ENCODE measurements around the gene MAP6D1. TPM values are rescaled to one million over a fixed set of nuclear protein-coding genes. Genes with fewer than 3 reads are reported as not detected.
A peak's percentile ranks its signal among the peaks of the same experiment; 100 is the strongest.

The MAP6D1 gene
- total RNA-seq, 1 experiment from 2014 or later = 7.1 TPM

DNA sequence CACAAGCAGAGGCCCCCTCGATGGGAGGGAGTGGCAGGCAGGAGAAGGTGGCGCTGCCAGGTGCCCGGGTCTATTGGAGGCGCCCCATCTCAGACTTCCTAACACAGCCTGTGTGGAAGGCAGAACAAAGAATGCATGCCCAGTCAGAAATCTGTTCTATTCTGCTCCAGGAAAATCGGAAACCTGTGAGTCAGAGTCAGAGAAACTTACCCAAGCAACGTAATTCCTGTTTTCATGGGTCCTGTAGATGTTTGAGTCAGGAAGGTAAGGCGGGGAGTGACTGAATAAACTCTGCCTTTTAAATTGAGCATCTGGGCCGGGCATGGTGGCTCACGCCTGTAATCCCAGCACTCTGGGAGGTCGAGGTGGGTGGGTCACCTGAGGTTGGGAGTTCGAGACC lies 13.7 kb downstream of the MAP6D1 start:
- H3K4me3 Mint-ChIP-seq = no peak overlapping the region
- no peaks in the 10 kb centered on the region; the same call in 1 of the 2 replicates for H3K27me3 Mint-ChIP-seq (ENCODE audit: low read depth)
- no peaks in the 10 kb centered on the region for H3K79me1 ChIP-seq (ENCODE audit: insufficient read depth, low read depth, low read length, poor library complexity, severe bottlenecking)
- no CpG with 5 or more reads among the region's 11 CpGs for WGBS (ENCODE audit: extremely low coverage, insufficient read length, low lambda C conversion rate)
- no peak overlapping the region for H2AFZ ChIP-seq (ENCODE audit: low read length)
- H4K5ac ChIP-seq (ENCODE audit: insufficient read length, low read depth, low read length) = no peak overlapping the region
- peaks cover 29 to 82% (median 67%) of the 10 kb centered on the region in 3 experiments; a peak in 6 of 7 replicates for H3K36me3 Mint-ChIP-seq (ENCODE audit: insufficient read depth in 1 of 3, low read depth in 3 of 3)
- H3K23me2 ChIP-seq (ENCODE audit: insufficient read length, low read depth, low read length, poor library complexity, severe bottlenecking) = no peaks in the 10 kb centered on the region
- H3K79me2 ChIP-seq (ENCODE audit: insufficient read depth, low read length) = no peaks in the 10 kb centered on the region
- no peak overlapping the region for H2AK5ac ChIP-seq (ENCODE audit: insufficient read length, low read length)
- no peak overlapping the region for H3K4ac ChIP-seq (ENCODE audit: low read depth, low read length)
- no peaks in the 10 kb centered on the region for H3K4me1 ChIP-seq (ENCODE audit: insufficient read depth, low read length)
- no peak overlapping the region for H3K23ac ChIP-seq (ENCODE audit: insufficient read length, low read depth, low read length)
- no peak overlapping the region for H3K4me2 ChIP-seq (ENCODE audit: insufficient read depth, insufficient read length, low read length)
- H2BK15ac ChIP-seq (ENCODE audit: low read depth, low read length) = no peak overlapping the region
- TF ChIP-seq, protein P1, sequence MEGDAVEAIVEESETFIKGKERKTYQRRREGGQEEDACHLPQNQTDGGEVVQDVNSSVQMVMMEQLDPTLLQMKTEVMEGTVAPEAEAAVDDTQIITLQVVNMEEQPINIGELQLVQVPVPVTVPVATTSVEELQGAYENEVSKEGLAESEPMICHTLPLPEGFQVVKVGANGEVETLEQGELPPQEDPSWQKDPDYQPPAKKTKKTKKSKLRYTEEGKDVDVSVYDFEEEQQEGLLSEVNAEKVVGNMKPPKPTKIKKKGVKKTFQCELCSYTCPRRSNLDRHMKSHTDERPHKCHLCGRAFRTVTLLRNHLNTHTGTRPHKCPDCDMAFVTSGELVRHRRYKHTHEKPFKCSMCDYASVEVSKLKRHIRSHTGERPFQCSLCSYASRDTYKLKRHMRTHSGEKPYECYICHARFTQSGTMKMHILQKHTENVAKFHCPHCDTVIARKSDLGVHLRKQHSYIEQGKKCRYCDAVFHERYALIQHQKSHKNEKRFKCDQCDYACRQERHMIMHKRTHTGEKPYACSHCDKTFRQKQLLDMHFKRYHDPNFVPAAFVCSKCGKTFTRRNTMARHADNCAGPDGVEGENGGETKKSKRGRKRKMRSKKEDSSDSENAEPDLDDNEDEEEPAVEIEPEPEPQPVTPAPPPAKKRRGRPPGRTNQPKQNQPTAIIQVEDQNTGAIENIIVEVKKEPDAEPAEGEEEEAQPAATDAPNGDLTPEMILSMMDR (conservative IDR thresholded peaks at IDR 0.05) = no peak
- H2BK5ac ChIP-seq (ENCODE audit: insufficient read length, low read length) = no peak overlapping the region
- H3K4me1 Mint-ChIP-seq = 0 out of 4 replicates have a peak, but pooled peaks cover 0 to 1% of the 10 kb centered on the region in 2 experiments
- H3K27ac ChIP-seq (ENCODE audit: insufficient read length, low read depth, low read length) = no peak overlapping the region
- no peak overlapping the region for H3K14ac ChIP-seq (ENCODE audit: insufficient read depth, low read length)
- H2BK12ac ChIP-seq (ENCODE audit: insufficient read length, low read depth, low read length) = no peak overlapping the region
- H3K9me3 ChIP-seq (ENCODE audit: control insufficient read depth, low read depth, low read length) = no peaks in the 10 kb centered on the region
- no peak overlapping the region for H2BK120ac ChIP-seq (ENCODE audit: low read depth, low read length, poor library complexity, severe bottlenecking)
- H3T11ph ChIP-seq (ENCODE audit: low read length) = no peak overlapping the region
- H4K91ac ChIP-seq (ENCODE audit: insufficient read length, low read depth, low read length) = no peak overlapping the region
- H3K27me3 ChIP-seq (ENCODE audit: insufficient read depth, low read length) = no peaks in the 10 kb centered on the region
- H3K9me3 Mint-ChIP-seq = no peaks in the 10 kb centered on the region
- H4K8ac ChIP-seq (replicated peaks; ENCODE audit: insufficient read length, low read depth, low read length) = no peak overlapping the region
- H3K9ac ChIP-seq (ENCODE audit: extremely low read depth, insufficient read length, low read length) = no peak overlapping the region
- H4K20me1 ChIP-seq (ENCODE audit: control insufficient read depth, insufficient read depth, insufficient read length) = no peaks in the 10 kb centered on the region
- H2BK20ac ChIP-seq (ENCODE audit: low read depth, low read length, poor library complexity, severe bottlenecking) = no peak overlapping the region
- peak overlapping the region in 2 of 3 experiments; percentile 32 to 77; a peak in 2 of 7 replicates for H3K27ac Mint-ChIP-seq
- H3K56ac ChIP-seq (ENCODE audit: insufficient read length, low read depth, low read length) = no peak overlapping the region
- no peak overlapping the region for H3K18ac ChIP-seq (ENCODE audit: insufficient read length, low read depth, low read length)
- DNase-seq = no peak

All from H9 (cell line).